Gastrocnemius medialis (tissue), 4 donors: ENCODE measurements around the gene HAGHL. TPM values are rescaled to one million over a fixed set of nuclear protein-coding genes. Genes with fewer than 3 reads are reported as not detected.

Experiments used
- ATAC-seq, 2 donors: fragments of 150-250 bp; one replicate each; pipeline ENCODE4 v1.9.1; 2016
- DNase-seq, 2 donors: peaks; one replicate each; pipeline ENCODE4 v3.0.0-alpha.2; 2019
- H3K27ac ChIP-seq, 4 donors: fragments of 200-600 bp; sonication (generic); 1 replicate in 1 of 4; 2 replicates in 3 of 4; pipeline ENCODE4 v1.5.1; 2016 to 2018; ENCODE audit warnings: mild to moderate bottlenecking in 2 of 4, moderate library complexity in 1 of 4
- H3K27me3 ChIP-seq, 3 donors: fragments of 200-600 bp; sonication (generic) in 2 of 3; 1 replicate in 1 of 3; 2 replicates in 2 of 3; pipeline versions ENCODE4 v1.5.1 to v1.6.0; 2016 to 2019; ENCODE audit warnings: mild to moderate bottlenecking in 1 of 3, moderate library complexity in 1 of 3
- H3K36me3 ChIP-seq, 2 donors: fragments of 200-600 bp; sonication (generic) in 1 of 2; one replicate each; pipeline ENCODE4 v1.5.1; 2017 to 2018
- H3K4me1 ChIP-seq, 2 donors: fragments of 200-600 bp; sonication (generic) in 1 of 2; one replicate each; pipeline ENCODE4 v1.5.1; 2016 to 2017; ENCODE audit warnings: mild to moderate bottlenecking in 2 of 2
- H3K4me3 ChIP-seq, 4 donors: fragments of 200-600 bp; sonication (generic) in 3 of 4; 1 replicate in 1 of 4; 2 replicates in 3 of 4; pipeline ENCODE4 v1.5.1; 2016 to 2019; ENCODE audit warnings: mild to moderate bottlenecking in 2 of 4
- H3K9me3 ChIP-seq, 3 donors: fragments of 200-600 bp; sonication (generic) in 2 of 3; 1 replicate in 1 of 3; 2 replicates in 2 of 3; pipeline ENCODE4 v1.5.1; 2016 to 2019
- CTCF ChIP-seq, 5 experiments: fragments of 450-650 bp in 3 of 5; fragments of 200-600 bp in 2 of 5; sonication (generic) in 2 of 5; IDR thresholded peaks in 4 of 5; conservative IDR thresholded peaks in 1 of 5; 1 replicate in 4 of 5; 2 replicates in 1 of 5; pipeline ENCODE4 v1.5.1; 2016 to 2019; ENCODE audit warnings: antibody characterized with exemption in 5 of 5, mild to moderate bottlenecking in 3 of 5, moderate library complexity in 3 of 5
- POLR2A ChIP-seq, 2 donors: fragments of 450-650 bp; IDR thresholded peaks; one replicate each; pipeline ENCODE4 v1.6.1; 2017; ENCODE audit warnings: antibody characterized with exemption in 2 of 2, mild to moderate bottlenecking in 2 of 2, moderate library complexity in 2 of 2
- in situ Hi-C, 4 donors: fragments of 200-750 bp; cut with MboI; loops; one replicate each; pipeline versions ENCODE4 v1.15.0 to v1.8.0; 2017; ENCODE audit warnings: low sequenced_read_pairs in 4 of 4
- intact Hi-C: fragments of 100-400 bp; cut with DNase I; formaldehyde crosslinking; loops from one replicate; pipeline ENCODE4 v1.15.1; 2023; ENCODE audit warnings: low total_unique reads
- total RNA-seq, 4 donors: library from RNA; depleted of rRNA; stranded (reverse); fragments of >200 nt; gene quantifications; one replicate each; pipeline versions ENCODE4 v1.1.0 to v1.2.3, GENCODE V29; 2016

The HAGHL gene
- total RNA-seq, 4 donors from 2014 or later: 0.27 to 0.42 TPM; not detected in 2

GRCh38 chr16:720447-720989 lies 6.4 kb upstream of the HAGHL start:
- intact Hi-C loops (loop anchor here (2.0 kb wide), 1 partner anchor 68 kb away; the partner anchor contains the start of genes CHTF18 and RPUSD1), in situ Hi-C loops (no loop called here)
- Histone ChIP-seq H3K9me3 (no peaks in the 10 kb centered on the region), H3K4me1 (peaks cover 21 to 35% of the 10 kb centered on the region in 2 donors), H3K27me3 (peaks cover 0 to 7% (median 5%) of the 10 kb centered on the region in 3 donors), H3K36me3 (no peaks in the 10 kb centered on the region), H3K27ac (peak overlapping the region; percentile 86 to 95 (median 90)), H3K4me3 (peak overlapping the region; percentile 76 to 99 (median 83))
- DNase-seq: no peak
- TF ChIP-seq CTCF (IDR thresholded peaks at IDR 0.05 in 4 of 5, conservative IDR thresholded peaks at IDR 0.05 in 1 of 5) (no peak), POLR2A (IDR thresholded peaks at IDR 0.05) (no peak)
- peak; percentile 31 to 38 for ATAC-seq

- Histone ChIP-seq H3K4me1 (peaks cover 15 to 30% of the 10 kb centered on the region in 2 donors), H3K9me3 (no peaks in the 10 kb centered on the region), H3K36me3 (no peaks in the 10 kb centered on the region), H3K27me3 (peaks cover 6 to 14% (median 11%) of the 10 kb centered on the region in 3 donors), H3K4me3 (peak within 1 kb of the TSS; percentile 76 to 99 (median 83)), H3K27ac (peak within 1 kb of the TSS; percentile 86 to 95 (median 90))
- peak; percentile 90 for ATAC-seq
- TF ChIP-seq POLR2A (IDR thresholded peaks at IDR 0.05) (peak; percentile 70 to 71), CTCF (IDR thresholded peaks at IDR 0.05 in 4 of 5, conservative IDR thresholded peaks at IDR 0.05 in 1 of 5) (peak in 2 of 5 experiments; percentile 19 to 34)
- intact Hi-C loops: loop anchor here (1.0 to 2.0 kb wide), 3 partner anchors 20 to 68 kb away; partner anchors contain the start of genes CHTF18, RPUSD1 and WDR24
- in situ Hi-C loops: no loop called here
- DNase-seq: peak; percentile 68 to 83
Measured at GRCh38 chr16:720990-721764, 5.7 kb upstream of the HAGHL start, which contains the start of gene ANTKMT. TSS of gene ANTKMT (plus strand) at chr16:721146. CDS start at chr16:721275, 129 bp downstream.

GRCh38 chr16:721765-722540 lies 5.0 kb upstream of the HAGHL start:
- intact Hi-C loops (loop anchor here (1.0 to 2.0 kb wide), 3 partner anchors 19 to 67 kb away; partner anchors contain the start of genes CHTF18, RPUSD1 and WDR24), in situ Hi-C loops (no loop called here)
- Histone ChIP-seq H3K9me3 (no peaks in the 10 kb centered on the region), H3K27me3 (peaks cover 11 to 18% (median 16%) of the 10 kb centered on the region in 3 donors), H3K27ac (peak overlapping the region; percentile 86 to 95 (median 90)), H3K4me1 (peaks cover 14 to 24% of the 10 kb centered on the region in 2 donors), H3K36me3 (no peaks in the 10 kb centered on the region), H3K4me3 (peak overlapping the region; percentile 76 to 99 (median 83))
- ATAC-seq (no peak), DNase-seq (no peak)
- TF ChIP-seq CTCF (IDR thresholded peaks at IDR 0.05 in 4 of 5, conservative IDR thresholded peaks at IDR 0.05 in 1 of 5): no peak
- no peak for TF ChIP-seq POLR2A (IDR thresholded peaks at IDR 0.05)

GRCh38 chr16:722835-723633 lies 3.9 kb upstream of the HAGHL start:
- no peaks in the 10 kb centered on the region for H3K36me3 ChIP-seq
- peaks cover 19 to 28% (median 27%) of the 10 kb centered on the region in 3 donors for H3K27me3 ChIP-seq
- intact Hi-C loops (no loop called here), in situ Hi-C loops (no loop called here)
- DNase-seq (no peak), ATAC-seq (no peak)
- H3K4me3 ChIP-seq: no peak overlapping the region
- no peak overlapping the region for H3K27ac ChIP-seq
- H3K4me1 ChIP-seq: peaks cover 20 to 32% of the 10 kb centered on the region in 2 donors
- no peaks in the 10 kb centered on the region for H3K9me3 ChIP-seq
- TF ChIP-seq CTCF (IDR thresholded peaks at IDR 0.05 in 4 of 5, conservative IDR thresholded peaks at IDR 0.05 in 1 of 5): no peak
- no peak for TF ChIP-seq POLR2A (IDR thresholded peaks at IDR 0.05)
